Measurements from ENCODE around the gene IL2RA. TPM values are rescaled to one million over a fixed set of nuclear protein-coding genes. Genes with fewer than 3 reads are reported as not detected.

IL2RA gene
- total and polyA plus RNA-seq, 7 donors: 0.08 to 1.8 (median 0.20) TPM

- Histone ChIP-seq H3K27ac (no peak overlapping the region), H3K9me3 (no peaks in the 10 kb centered on the region), H3K27me3 (ENCODE audit: insufficient read depth in 3 of 3, low read length in 2 of 3) (no peaks in the 10 kb centered on the region), H3K36me3 (ENCODE audit: insufficient read depth in 1 of 2, low read depth in 1 of 2) (no peaks in the 10 kb centered on the region), H3K4me3 (no peak overlapping the region), H3K4me1 (peaks cover 6% of the 10 kb centered on the region)
- intact Hi-C loops (cut with DNase I): no loop called here
- 89 to 98% (median 92%) methylated on average over 5 of the region's 5 CpGs for WGBS, 3 donors
- TF ChIP-seq CTCF (IDR thresholded peaks at IDR 0.05): no peak
- DNase-seq: no peak
- ATAC-seq: no peak
These were observed 5.6 kb downstream of the IL2RA start for GRCh38 chr10:6056411-6057135.

GRCh38 chr10:6055929-6056328, 6.2 kb downstream of the IL2RA start:
- no peak overlapping the region for H3K4me3 ChIP-seq
- ATAC-seq (no peak), DNase-seq (no peak)
- H3K36me3 ChIP-seq (ENCODE audit: insufficient read depth in 1 of 2, low read depth in 1 of 2): no peaks in the 10 kb centered on the region
- H3K27me3 ChIP-seq (ENCODE audit: insufficient read depth in 3 of 3, low read length in 2 of 3): no peaks in the 10 kb centered on the region
- no peaks in the 10 kb centered on the region for H3K9me3 ChIP-seq
- H3K27ac ChIP-seq: no peak overlapping the region
- intact Hi-C loops (cut with DNase I): no loop called here
- no peak for TF ChIP-seq CTCF (IDR thresholded peaks at IDR 0.05)
- 61 to 70% (median 66%) methylated on average over 4 of the region's 4 CpGs for WGBS, 3 donors
- peaks cover 6% of the 10 kb centered on the region for H3K4me1 ChIP-seq

GRCh38 chr10:6054884-6055283, 7.3 kb downstream of the IL2RA start:
- Histone ChIP-seq H3K36me3 (ENCODE audit: insufficient read depth in 1 of 2, low read depth in 1 of 2) (no peaks in the 10 kb centered on the region), H3K27me3 (ENCODE audit: insufficient read depth in 3 of 3, low read length in 2 of 3) (no peaks in the 10 kb centered on the region), H3K27ac (no peak overlapping the region), H3K4me1 (peaks cover 6% of the 10 kb centered on the region), H3K9me3 (no peaks in the 10 kb centered on the region), H3K4me3 (no peak overlapping the region)
- no peak for DNase-seq
- 93 to 95% (median 94%) methylated on average over 5 of the region's 5 CpGs for whole genome bisulfite sequencing, 3 donors
- no peak for TF ChIP-seq CTCF (IDR thresholded peaks at IDR 0.05)
- no peak for ATAC-seq
- intact Hi-C loops (cut with DNase I): no loop called here

GRCh38 chr10:6053816-6054631, 8.1 kb downstream of the IL2RA start:
- Histone ChIP-seq H3K27me3 (ENCODE audit: insufficient read depth in 3 of 3, low read length in 2 of 3) (no peaks in the 10 kb centered on the region), H3K4me1 (peaks cover 3% of the 10 kb centered on the region), H3K27ac (peak overlapping the region; percentile 27), H3K4me3 (no peak overlapping the region), H3K9me3 (no peaks in the 10 kb centered on the region), H3K36me3 (ENCODE audit: insufficient read depth in 1 of 2, low read depth in 1 of 2) (no peaks in the 10 kb centered on the region)
- 62 to 72% (median 65%) methylated on average over 18 of the region's 18 CpGs for WGBS, 3 donors
- ATAC-seq: peak in 3 of 4 donors; percentile 46 to 54 (median 51)
- TF ChIP-seq CTCF (IDR thresholded peaks at IDR 0.05): no peak
- intact Hi-C loops (cut with DNase I): no loop called here
- DNase-seq: peak; percentile 20 to 59

Data from psoas muscle (tissue), 8 donors.